ENCODE measurements around the gene TM9SF1.

DNA sequence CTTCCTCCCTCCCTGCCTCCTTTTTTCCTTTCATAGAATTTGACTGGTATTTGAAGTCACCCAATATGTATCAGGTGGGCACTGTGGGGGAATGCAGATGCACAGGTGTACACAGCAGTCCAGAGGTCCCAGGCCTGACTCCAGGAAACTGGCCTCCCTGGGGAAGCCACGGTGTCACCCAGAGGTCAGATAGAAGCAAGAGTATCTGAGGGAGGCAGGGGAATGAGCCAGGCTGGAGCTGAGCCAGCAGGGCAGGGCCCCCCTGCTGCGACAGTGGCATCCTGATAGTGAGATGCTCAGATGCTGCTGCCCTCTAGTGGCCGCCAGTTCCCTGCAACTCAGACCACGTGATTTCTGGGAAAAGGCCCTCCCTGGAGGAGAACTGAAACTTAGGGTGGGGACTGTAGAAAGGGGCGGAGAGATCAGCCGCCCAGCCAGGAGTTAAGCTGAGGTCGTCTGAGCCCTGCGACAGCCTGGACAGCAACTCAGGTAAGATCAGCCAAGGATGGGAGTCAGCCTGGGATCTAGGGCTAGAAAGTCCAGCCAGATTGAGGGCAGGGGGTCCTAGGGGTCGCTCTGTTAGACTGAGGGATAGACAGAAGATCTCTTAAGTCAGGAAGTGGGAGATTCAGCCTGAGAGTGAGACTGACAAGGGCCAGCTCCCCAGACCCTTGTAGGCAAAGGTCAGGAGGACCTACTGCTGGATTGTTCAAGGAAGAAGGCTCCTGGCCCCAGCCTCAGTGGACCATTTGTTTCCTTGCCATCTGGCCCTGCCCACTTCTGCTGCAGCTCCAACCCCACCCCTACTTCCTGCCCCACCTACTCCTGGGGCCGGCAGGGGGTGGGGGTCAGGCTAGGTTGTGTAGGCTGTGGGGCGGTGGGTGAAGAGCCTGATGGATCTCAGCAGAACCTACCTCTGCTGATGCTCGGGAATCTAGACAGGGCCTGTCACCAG lies 34.1 kb downstream of the TM9SF1 start, which contains the start of gene IRF9:
- TF ChIP-seq, protein P1, sequence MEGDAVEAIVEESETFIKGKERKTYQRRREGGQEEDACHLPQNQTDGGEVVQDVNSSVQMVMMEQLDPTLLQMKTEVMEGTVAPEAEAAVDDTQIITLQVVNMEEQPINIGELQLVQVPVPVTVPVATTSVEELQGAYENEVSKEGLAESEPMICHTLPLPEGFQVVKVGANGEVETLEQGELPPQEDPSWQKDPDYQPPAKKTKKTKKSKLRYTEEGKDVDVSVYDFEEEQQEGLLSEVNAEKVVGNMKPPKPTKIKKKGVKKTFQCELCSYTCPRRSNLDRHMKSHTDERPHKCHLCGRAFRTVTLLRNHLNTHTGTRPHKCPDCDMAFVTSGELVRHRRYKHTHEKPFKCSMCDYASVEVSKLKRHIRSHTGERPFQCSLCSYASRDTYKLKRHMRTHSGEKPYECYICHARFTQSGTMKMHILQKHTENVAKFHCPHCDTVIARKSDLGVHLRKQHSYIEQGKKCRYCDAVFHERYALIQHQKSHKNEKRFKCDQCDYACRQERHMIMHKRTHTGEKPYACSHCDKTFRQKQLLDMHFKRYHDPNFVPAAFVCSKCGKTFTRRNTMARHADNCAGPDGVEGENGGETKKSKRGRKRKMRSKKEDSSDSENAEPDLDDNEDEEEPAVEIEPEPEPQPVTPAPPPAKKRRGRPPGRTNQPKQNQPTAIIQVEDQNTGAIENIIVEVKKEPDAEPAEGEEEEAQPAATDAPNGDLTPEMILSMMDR (IDR thresholded peaks at IDR 0.05; ENCODE audit: low read length): peak; percentile 94
- no peak for TF ChIP-seq EZH2 (IDR thresholded peaks at IDR 0.05; ENCODE audit: borderline replicate concordance, low read length)
